B cell (primary cell): ENCODE measurements around the gene PFKFB3. TPM values are rescaled to one million over a fixed set of nuclear protein-coding genes. Genes with fewer than 3 reads are reported as not detected.
A peak's percentile ranks its signal among the peaks of the same experiment; 100 is the strongest.

Experiments used
- ATAC-seq: fragments of 200-7000 bp; cut with Tn5 transposase; one replicate; pipeline ENCODE4 v1.10.0; 2021; ENCODE audit warnings: low read depth, mild to moderate bottlenecking, moderate number of reproducible peaks, moderate library complexity
- CTCF ChIA-PET: fragments of 350-600 bp; sonication (Branson Sonifier 250); formaldehyde crosslinking; loops from one replicate; lab custom pipeline; 2021; ENCODE audit warnings: antibody characterized with exemption, inconsistent platforms; lab: Charles Lee
- POLR2A ChIA-PET: fragments of 350-600 bp; sonication (Branson Sonifier 250); formaldehyde crosslinking; loops from one replicate; lab custom pipeline; 2021; ENCODE audit warnings: antibody characterized with exemption; lab: Charles Lee
- DNase-seq: peaks from one replicate; pipeline ENCODE4 v3.0.0; 2013
- H2AFZ ChIP-seq: 2 replicates; pipeline ENCODE4 v1.6.1; 2012; ENCODE audit warnings: mild to moderate bottlenecking, low read depth, low read length; ENCODE audit not compliant: insufficient read depth, poor library complexity, severe bottlenecking
- H3K27ac ChIP-seq, 2 donors: 1 replicate in 1 of 2; 2 replicates in 1 of 2; pipeline ENCODE4 v1.5.1; 2012 to 2013; ENCODE audit warnings: low read length in 2 of 2, mild to moderate bottlenecking in 2 of 2, moderate library complexity in 1 of 2
- H3K27me3 ChIP-seq, 4 experiments: fragments of 200-600 bp in 1 of 4; sonication (generic) in 1 of 4; replicated peaks in 1 of 4; 1 replicate in 2 of 4; 2 replicates in 2 of 4; pipeline versions ENCODE4 v1.6.1 to v1.7.0; 2013 to 2016; ENCODE audit warnings: low read length in 3 of 4, mild to moderate bottlenecking in 2 of 4, mixed read lengths in 1 of 4, moderate library complexity in 1 of 4; ENCODE audit not compliant: insufficient read depth in 4 of 4, control insufficient read depth in 3 of 4; ENCODE audit errors: control extremely low read depth in 1 of 4
- H3K36me3 ChIP-seq, 2 experiments: replicated peaks in 1 of 2; 1 replicate in 1 of 2; 2 replicates in 1 of 2; pipeline versions ENCODE4 v1.6.1 to v1.7.1; 2013; ENCODE audit warnings: low read length in 1 of 2; ENCODE audit not compliant: insufficient read depth in 2 of 2, control insufficient read depth in 1 of 2; ENCODE audit errors: control extremely low read depth in 1 of 2, extremely low read depth in 1 of 2
- H3K4me1 ChIP-seq, 2 donors: fragments of 200-600 bp in 1 of 2; sonication (generic) in 1 of 2; 1 replicate in 1 of 2; 2 replicates in 1 of 2; pipeline versions ENCODE4 v1.5.1 to v1.6.1; 2013 to 2017; ENCODE audit warnings: low read length in 2 of 2; ENCODE audit not compliant: control insufficient read depth in 2 of 2, insufficient read depth in 2 of 2
- H3K4me2 ChIP-seq: replicated peaks from 2 replicates; pipeline ENCODE3; 2012; ENCODE audit warnings: mild to moderate bottlenecking, low read depth, low read length; ENCODE audit not compliant: poor library complexity, severe bottlenecking
- H3K4me3 ChIP-seq, 5 experiments: fragments of 200-600 bp in 1 of 5; sonication (generic) in 1 of 5; 1 replicate in 3 of 5; 2 replicates in 2 of 5; pipeline versions ENCODE4 v1.5.1 to v1.7.0; 2011 to 2016; ENCODE audit warnings: low read length in 4 of 5, mild to moderate bottlenecking in 4 of 5, low read depth in 2 of 5, control low read depth in 1 of 5, moderate library complexity in 1 of 5; ENCODE audit not compliant: insufficient read depth in 1 of 5; ENCODE audit errors: control extremely low read depth in 1 of 5, extremely low read depth in 1 of 5
- H3K79me2 ChIP-seq: fragments of 200-600 bp; sonication (generic); one replicate; pipeline ENCODE4 v1.6.0; 2016; ENCODE audit warnings: low read length; ENCODE audit not compliant: control insufficient read depth, insufficient read depth
- H3K9ac ChIP-seq: fragments of 200-600 bp; sonication (generic); 2 replicates; pipeline ENCODE4 v1.6.1; 2017; ENCODE audit warnings: mild to moderate bottlenecking, low read length, moderate library complexity
- H3K9me3 ChIP-seq, 3 donors: one replicate each; pipeline versions ENCODE4 v1.6.1 to v1.7.1; 2013; ENCODE audit warnings: low read length in 2 of 3; ENCODE audit not compliant: control insufficient read depth in 2 of 3, insufficient read depth in 1 of 3; ENCODE audit errors: control extremely low read depth in 1 of 3
- H4K20me1 ChIP-seq: 2 replicates; pipeline ENCODE4 v1.6.0; 2012; ENCODE audit warnings: mild to moderate bottlenecking, low read length; ENCODE audit not compliant: insufficient read depth, control insufficient read depth, poor library complexity, severe bottlenecking
- H3K27ac Mint-ChIP-seq: one replicate; pipeline ENCODE4 v1.8.0; 2021; ENCODE audit warnings: mixed read lengths
- H3K27me3 Mint-ChIP-seq: one replicate; pipeline ENCODE4 v1.8.0; 2021; ENCODE audit warnings: mixed read lengths
- H3K4me1 Mint-ChIP-seq: one replicate; pipeline ENCODE4 v1.8.0; 2021; ENCODE audit warnings: mixed read lengths
- H3K4me3 Mint-ChIP-seq: one replicate; pipeline ENCODE4 v1.8.0; 2021; ENCODE audit warnings: mixed read lengths
- H3K9me3 Mint-ChIP-seq: one replicate; pipeline ENCODE4 v1.8.0; 2022; ENCODE audit warnings: mixed read lengths; ENCODE audit not compliant: insufficient read depth
- EZH2 ChIP-seq: IDR thresholded peaks from 2 replicates; pipeline ENCODE4 v1.6.1; 2012; ENCODE audit warnings: borderline replicate concordance, low read depth, mild to moderate bottlenecking, moderate library complexity, low read length; ENCODE audit not compliant: insufficient read depth, poor library complexity, severe bottlenecking
- WGBS: methylation state at CpG from one replicate; pipeline ENCODE4 v1.1.5; 2013; ENCODE audit warnings: missing lambda C conversion rate; ENCODE audit not compliant: insufficient coverage; 5-methylcytosine and 5-hydroxymethylcytosine counted together
- intact Hi-C: fragments of 100-400 bp; cut with micrococcal nuclease; formaldehyde crosslinking; loops from one replicate; pipeline ENCODE4 v1.10.0; 2022
- polyA plus RNA-seq: library from polyadenylated mRNA; depleted of rRNA; stranded (reverse); fragments of >200 nt; gene quantifications from 2 replicates; pipeline ENCODE4 v1.2.3, GENCODE V29; 2012
- total RNA-seq, 2 donors: library from RNA; stranded (reverse); fragments of 120-200 nt in 1 of 2; gene quantifications; 1 replicate in 1 of 2; 2 replicates in 1 of 2; pipeline versions ENCODE4 v1.2.3 to v1.2.4, GENCODE V29; 2013 to 2022
- TF ChIP-seq, protein P1 (sequence below): fragments of 200-600 bp; IDR thresholded peaks from one replicate; pipeline ENCODE4 v1.8.0; 2022; ENCODE audit warnings: antibody characterized with exemption, mild to moderate bottlenecking

The PFKFB3 gene
- total and polyA plus RNA-seq, 2 donors (not counting 1 experiment from before 2014, with no cell fraction given), result 13.2 to 239 TPM

DNA sequence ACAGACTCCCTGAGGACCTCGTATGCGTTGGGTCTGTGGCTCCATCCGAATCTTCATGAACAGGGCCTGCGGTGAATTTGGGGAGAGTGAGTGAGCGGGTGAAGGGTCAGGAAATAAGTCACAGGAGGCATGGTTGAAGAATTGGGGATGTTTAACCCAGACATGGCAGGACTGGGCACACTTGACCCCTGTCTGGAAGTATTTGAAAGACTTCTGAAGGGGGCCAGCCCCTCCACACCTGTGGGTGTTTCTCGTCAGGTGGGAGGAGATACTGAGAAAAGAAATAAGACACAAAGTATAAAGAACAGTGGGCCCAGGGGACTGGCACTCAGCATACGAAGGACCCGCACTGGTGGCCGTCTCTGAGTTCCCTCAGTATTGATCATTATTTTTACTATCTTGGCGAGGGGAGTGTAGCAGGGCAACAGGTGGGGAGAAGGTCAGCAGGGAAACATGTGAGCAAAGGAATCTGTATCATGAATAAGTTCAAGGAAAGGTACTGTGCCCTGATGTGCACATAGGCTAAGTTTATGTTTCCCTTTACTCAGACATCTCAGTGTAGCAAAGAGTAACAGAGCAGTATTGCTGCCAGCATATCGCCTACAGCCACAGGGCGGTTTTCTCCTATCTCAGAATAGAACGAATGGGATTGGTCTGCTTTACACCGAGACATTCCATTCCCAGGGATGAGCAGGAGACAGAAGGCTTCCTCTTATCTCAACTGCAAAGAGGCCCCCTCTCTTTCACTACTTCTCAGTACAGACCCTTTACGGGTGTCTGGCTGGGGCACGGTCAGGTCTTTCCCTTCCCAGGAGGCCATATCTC is 38.2 kb upstream of the PFKFB3 start:
- Mint-ChIP-seq H3K27ac (peak overlapping the region; percentile 98), H3K4me3 (peak overlapping the region; percentile 97), H3K27me3 (no peaks in the 10 kb centered on the region), H3K9me3 (no peaks in the 10 kb centered on the region), H3K4me1 (peaks cover 43% of the 10 kb centered on the region)
- Histone ChIP-seq H3K4me3 (peak overlapping the region; percentile 48 to 84 (median 70)), H3K9me3 (no peaks in the 10 kb centered on the region), H3K36me3 (peaks cover 5 to 7% of the 10 kb centered on the region in 2 experiments), H2AFZ (peak overlapping the region; percentile 94), H3K27ac (peak overlapping the region; percentile 89 to 96), H4K20me1 (peaks cover 44% of the 10 kb centered on the region), H3K4me2 (peak overlapping the region; percentile 98), H3K4me1 (peaks cover 16 to 19% of the 10 kb centered on the region in 2 donors), H3K9ac (peak overlapping the region; percentile 87), H3K79me2 (peaks cover 64% of the 10 kb centered on the region), H3K27me3 (no peaks in the 10 kb centered on the region)
- CTCF ChIA-PET, result interaction anchor here (2.8 to 2.9 kb wide), 2 partner anchors 38 to 236 kb away, joined by 16 to 22 read pairs; partner anchors contain the start of gene PFKFB3
- DNase-seq (no peak), ATAC-seq (no peak)
- TF ChIP-seq, protein P1, sequence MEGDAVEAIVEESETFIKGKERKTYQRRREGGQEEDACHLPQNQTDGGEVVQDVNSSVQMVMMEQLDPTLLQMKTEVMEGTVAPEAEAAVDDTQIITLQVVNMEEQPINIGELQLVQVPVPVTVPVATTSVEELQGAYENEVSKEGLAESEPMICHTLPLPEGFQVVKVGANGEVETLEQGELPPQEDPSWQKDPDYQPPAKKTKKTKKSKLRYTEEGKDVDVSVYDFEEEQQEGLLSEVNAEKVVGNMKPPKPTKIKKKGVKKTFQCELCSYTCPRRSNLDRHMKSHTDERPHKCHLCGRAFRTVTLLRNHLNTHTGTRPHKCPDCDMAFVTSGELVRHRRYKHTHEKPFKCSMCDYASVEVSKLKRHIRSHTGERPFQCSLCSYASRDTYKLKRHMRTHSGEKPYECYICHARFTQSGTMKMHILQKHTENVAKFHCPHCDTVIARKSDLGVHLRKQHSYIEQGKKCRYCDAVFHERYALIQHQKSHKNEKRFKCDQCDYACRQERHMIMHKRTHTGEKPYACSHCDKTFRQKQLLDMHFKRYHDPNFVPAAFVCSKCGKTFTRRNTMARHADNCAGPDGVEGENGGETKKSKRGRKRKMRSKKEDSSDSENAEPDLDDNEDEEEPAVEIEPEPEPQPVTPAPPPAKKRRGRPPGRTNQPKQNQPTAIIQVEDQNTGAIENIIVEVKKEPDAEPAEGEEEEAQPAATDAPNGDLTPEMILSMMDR, result no peak
- TF ChIP-seq EZH2, result no peak
- intact Hi-C loops, result loop anchor here (2.0 to 10.0 kb wide), 2 partner anchors 236 to 480 kb away; partner anchors contain the start of gene TASOR2
- 38% methylated on average over 14 of the region's 16 CpGs for WGBS
- POLR2A ChIA-PET, result interaction anchor here (0.6 to 1.5 kb wide), 4 partner anchors 13 to 43 kb away, joined by 4 to 6 read pairs (median 6); partner anchors contain the start of gene PFKFB3
